ENCODE data around the gene TPP1.

TPP1 gene

DNA sequence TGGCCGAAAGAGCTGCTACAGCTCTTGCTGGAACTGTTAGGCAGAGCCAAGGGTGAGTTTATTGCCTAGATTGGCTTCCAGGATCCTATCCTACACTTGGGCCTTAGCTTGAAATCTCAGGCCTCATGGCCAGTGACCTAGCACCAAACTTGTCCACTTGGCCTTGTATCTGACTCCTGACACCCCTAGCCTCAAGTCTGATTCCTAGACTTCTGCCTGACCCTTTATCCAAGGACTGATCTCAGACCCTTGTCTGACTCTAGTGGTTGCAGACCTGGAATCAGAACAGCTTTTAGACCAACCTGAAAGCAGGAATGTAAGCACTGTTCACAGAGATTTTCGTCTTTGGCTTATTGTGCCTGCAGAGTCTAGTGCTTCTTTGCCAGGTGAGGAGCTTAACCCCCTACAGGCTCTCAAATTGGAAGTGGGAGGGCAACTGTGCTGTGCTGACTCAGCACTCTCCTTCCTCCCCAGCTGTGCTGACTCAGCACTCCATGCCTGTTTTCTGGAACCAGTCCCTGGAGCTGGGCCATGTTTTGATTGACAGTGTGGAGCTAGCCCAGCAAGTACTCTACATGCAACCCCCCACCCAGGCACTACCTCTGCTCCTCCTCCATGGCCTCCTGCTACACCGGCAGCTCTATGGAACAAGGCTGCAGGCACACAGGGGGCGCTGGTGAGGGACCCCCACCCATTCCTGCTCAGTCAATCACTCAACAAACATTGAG, 50.9 kb downstream of the TPP1 start:
- DNase-seq (ENCODE audit: extremely low read depth, insufficient read length) = no peak
- peak; percentile 7 for TF ChIP-seq CTCF (IDR thresholded peaks at IDR 0.05; ENCODE audit: insufficient read depth, low read length, poor library complexity, severe bottlenecking)

DNA sequence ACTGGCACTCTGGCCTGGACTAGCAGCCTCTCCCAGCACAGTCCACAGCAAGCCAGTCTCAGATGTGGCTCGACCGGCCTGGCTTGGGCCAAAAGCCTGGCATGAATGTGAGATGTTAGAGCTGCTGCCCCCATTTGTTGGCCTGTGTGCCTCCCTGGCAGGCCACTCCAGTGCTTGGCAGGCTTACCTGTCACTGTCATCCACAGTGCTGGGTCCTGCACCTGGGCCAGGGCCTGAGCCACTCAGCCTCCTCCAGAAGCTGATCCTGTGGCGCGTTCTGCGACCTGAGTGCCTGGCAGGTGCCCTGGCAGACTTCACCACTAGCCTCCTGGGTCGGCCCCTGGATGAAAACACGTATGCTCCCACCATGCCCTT, 51.9 kb downstream of the TPP1 start:
- Histone ChIP-seq H3K27me3 (replicated peaks; ENCODE audit: control insufficient read depth, insufficient read depth, low read length) (no peaks in the 10 kb centered on the region), H3K36me3 (ENCODE audit: control insufficient read depth, insufficient read depth, low read length) (peaks cover 6% of the 10 kb centered on the region), H3K4me3 (replicated peaks; ENCODE audit: low read depth, low read length) (no peak overlapping the region)
- TF ChIP-seq CTCF (IDR thresholded peaks at IDR 0.05; ENCODE audit: insufficient read depth, low read length, poor library complexity, severe bottlenecking) = no peak
- no peak for DNase-seq (ENCODE audit: extremely low read depth, insufficient read length)

More for the DNA sequence above, 50.9 kb downstream of the TPP1 start:
- no peaks in the 10 kb centered on the region for H3K27me3 ChIP-seq (replicated peaks; ENCODE audit: control insufficient read depth, insufficient read depth, low read length)
- peaks cover 6% of the 10 kb centered on the region for H3K36me3 ChIP-seq (ENCODE audit: control insufficient read depth, insufficient read depth, low read length)
- no peak overlapping the region for H3K4me3 ChIP-seq (replicated peaks; ENCODE audit: low read depth, low read length)

- no peak for TF ChIP-seq CTCF (IDR thresholded peaks at IDR 0.05; ENCODE audit: insufficient read depth, low read length, poor library complexity, severe bottlenecking)
- no peaks in the 10 kb centered on the region for H3K27me3 ChIP-seq (replicated peaks; ENCODE audit: control insufficient read depth, insufficient read depth, low read length)
- H3K36me3 ChIP-seq (ENCODE audit: control insufficient read depth, insufficient read depth, low read length) = peaks cover 6% of the 10 kb centered on the region
- no peak overlapping the region for H3K4me3 ChIP-seq (replicated peaks; ENCODE audit: low read depth, low read length)
- no peak for DNase-seq (ENCODE audit: extremely low read depth, insufficient read length)
These were observed 52.4 kb downstream of the TPP1 start for GRCh38 chr11:6566704-6567370.

GRCh38 chr11:6565988-6566703, 53.1 kb downstream of the TPP1 start:
- no peaks in the 10 kb centered on the region for H3K27me3 ChIP-seq (replicated peaks; ENCODE audit: control insufficient read depth, insufficient read depth, low read length)
- peaks cover 6% of the 10 kb centered on the region for H3K36me3 ChIP-seq (ENCODE audit: control insufficient read depth, insufficient read depth, low read length)
- TF ChIP-seq CTCF (IDR thresholded peaks at IDR 0.05; ENCODE audit: insufficient read depth, low read length, poor library complexity, severe bottlenecking) = no peak
- H3K4me3 ChIP-seq (replicated peaks; ENCODE audit: low read depth, low read length) = no peak overlapping the region
- no peak for DNase-seq (ENCODE audit: extremely low read depth, insufficient read length)

- Histone ChIP-seq H3K27me3 (replicated peaks; ENCODE audit: control insufficient read depth, insufficient read depth, low read length) (no peaks in the 10 kb centered on the region), H3K4me3 (replicated peaks; ENCODE audit: low read depth, low read length) (no peak overlapping the region), H3K36me3 (ENCODE audit: control insufficient read depth, insufficient read depth, low read length) (peaks cover 6% of the 10 kb centered on the region)
- DNase-seq (ENCODE audit: extremely low read depth, insufficient read length) = no peak
- TF ChIP-seq CTCF (IDR thresholded peaks at IDR 0.05; ENCODE audit: insufficient read depth, low read length, poor library complexity, severe bottlenecking) = no peak
These were observed 53.9 kb downstream of the TPP1 start for GRCh38 chr11:6565325-6565724.

Data from GM06990 (cell line).